Naive thymus-derived CD4-positive, alpha-beta T cell (primary cell): ENCODE data around the gene CALR. TPM values are rescaled to one million over a fixed set of nuclear protein-coding genes. Genes with fewer than 3 reads are reported as not detected.
"Not testable (repeated sequence)": the region's sequence is repeated elsewhere in the genome, so short reads cannot be mapped to it uniquely, and the experiment has no call there.

Source experiments
- ATAC-seq: fragments of 150-1000 bp; cut with Tn5 transposase; 2 replicates; pipeline ENCODE4 v1.10.0; 2021; ENCODE audit warnings: mild to moderate bottlenecking, moderate library complexity
- CTCF ChIA-PET: fragments of 350-600 bp; sonication (Branson Sonifier 250); formaldehyde crosslinking; loops from one replicate; lab custom pipeline; 2021; ENCODE audit warnings: antibody characterized with exemption; lab: Charles Lee
- POLR2A ChIA-PET: fragments of 350-600 bp; sonication (Branson Sonifier 250); formaldehyde crosslinking; loops from one replicate; lab custom pipeline; 2021; ENCODE audit warnings: antibody characterized with exemption, inconsistent platforms; lab: Charles Lee
- DNase-seq, 9 donors: peaks; one replicate each; pipeline versions ENCODE4 v3.0.0 to v3.0.0-alpha.2; 2020 to 2022; ENCODE audit warnings: mixed read lengths in 1 of 9
- H3K27ac ChIP-seq: one replicate; pipeline ENCODE4 v1.7.0; 2013; ENCODE audit warnings: mild to moderate bottlenecking, low read depth, low read length, moderate library complexity
- H3K27me3 ChIP-seq, 2 donors: one replicate each; pipeline ENCODE4 v1.7.0; 2013; ENCODE audit warnings: low read length in 2 of 2, mild to moderate bottlenecking in 2 of 2, moderate library complexity in 2 of 2; ENCODE audit not compliant: control insufficient read depth in 2 of 2, insufficient read depth in 2 of 2
- H3K36me3 ChIP-seq, 3 experiments: 1 replicate in 2 of 3; 2 replicates in 1 of 3; pipeline ENCODE4 v1.7.0; 2013; ENCODE audit warnings: low read length in 3 of 3, mild to moderate bottlenecking in 3 of 3, moderate library complexity in 1 of 3; ENCODE audit not compliant: insufficient read depth in 3 of 3, control insufficient read depth in 2 of 3
- H3K4me1 ChIP-seq, 2 donors: one replicate each; pipeline ENCODE4 v1.7.0; 2013; ENCODE audit warnings: low read length in 2 of 2, mild to moderate bottlenecking in 2 of 2, moderate library complexity in 1 of 2; ENCODE audit not compliant: control insufficient read depth in 2 of 2, insufficient read depth in 2 of 2
- H3K4me3 ChIP-seq: 2 replicates; pipeline ENCODE4 v1.7.0; 2013; ENCODE audit warnings: mild to moderate bottlenecking, low read length
- H3K9me3 ChIP-seq, 3 experiments: 1 replicate in 2 of 3; 2 replicates in 1 of 3; pipeline ENCODE4 v1.7.0; 2013; ENCODE audit warnings: low read length in 3 of 3; ENCODE audit not compliant: control insufficient read depth in 2 of 3
- H3K27ac Mint-ChIP-seq, 9 donors: one replicate each; pipeline ENCODE4 v1.8.0; 2020 to 2022; ENCODE audit warnings: mixed read lengths in 9 of 9, mild to moderate bottlenecking in 8 of 9, moderate library complexity in 5 of 9, inconsistent platforms in 2 of 9
- H3K27me3 Mint-ChIP-seq, 5 donors: one replicate each; pipeline ENCODE4 v1.8.0; 2021 to 2022; ENCODE audit warnings: mixed read lengths in 5 of 5, mild to moderate bottlenecking in 1 of 5
- H3K36me3 Mint-ChIP-seq, 5 donors: one replicate each; pipeline ENCODE4 v1.8.0; 2020 to 2022; ENCODE audit warnings: mixed read lengths in 5 of 5, mild to moderate bottlenecking in 3 of 5, inconsistent platforms in 1 of 5
- H3K4me1 Mint-ChIP-seq, 7 donors: one replicate each; pipeline ENCODE4 v1.8.0; 2020 to 2022; ENCODE audit warnings: mixed read lengths in 7 of 7, mild to moderate bottlenecking in 3 of 7, inconsistent platforms in 1 of 7
- H3K4me3 Mint-ChIP-seq, 10 donors: one replicate each; pipeline ENCODE4 v1.8.0; 2020 to 2022; ENCODE audit warnings: mild to moderate bottlenecking in 10 of 10, mixed read lengths in 10 of 10, moderate library complexity in 6 of 10, inconsistent platforms in 2 of 10
- H3K9me3 Mint-ChIP-seq, 11 donors: one replicate each; pipeline ENCODE4 v1.8.0; 2020 to 2022; ENCODE audit warnings: mixed read lengths in 11 of 11, mild to moderate bottlenecking in 4 of 11, inconsistent platforms in 1 of 11, moderate library complexity in 1 of 11
- intact Hi-C, 2 donors: fragments of 100-400 bp; cut with micrococcal nuclease; formaldehyde crosslinking; loops; one replicate each; pipeline ENCODE4 v1.15.1; 2023
- polyA plus RNA-seq, 2 donors: library from polyadenylated mRNA; unstranded; fragments of 300-500 nt; fragmentation: Illumina TruSeq; gene quantifications; one replicate each; pipeline ENCODE4 v1.2.3, GENCODE V29; 2021
- total RNA-seq, 6 experiments: library from RNA in 5 of 6; stranded (reverse) in 5 of 6; gene quantifications; 1 replicate in 5 of 6; 2 replicates in 1 of 6; pipeline ENCODE4 v1.2.3 and lab custom pipeline; 2021 to 2026

The CALR gene
- total and polyA plus RNA-seq, 7 experiments from 2014 or later = 142 to 1,130 (median 460) TPM

DNA sequence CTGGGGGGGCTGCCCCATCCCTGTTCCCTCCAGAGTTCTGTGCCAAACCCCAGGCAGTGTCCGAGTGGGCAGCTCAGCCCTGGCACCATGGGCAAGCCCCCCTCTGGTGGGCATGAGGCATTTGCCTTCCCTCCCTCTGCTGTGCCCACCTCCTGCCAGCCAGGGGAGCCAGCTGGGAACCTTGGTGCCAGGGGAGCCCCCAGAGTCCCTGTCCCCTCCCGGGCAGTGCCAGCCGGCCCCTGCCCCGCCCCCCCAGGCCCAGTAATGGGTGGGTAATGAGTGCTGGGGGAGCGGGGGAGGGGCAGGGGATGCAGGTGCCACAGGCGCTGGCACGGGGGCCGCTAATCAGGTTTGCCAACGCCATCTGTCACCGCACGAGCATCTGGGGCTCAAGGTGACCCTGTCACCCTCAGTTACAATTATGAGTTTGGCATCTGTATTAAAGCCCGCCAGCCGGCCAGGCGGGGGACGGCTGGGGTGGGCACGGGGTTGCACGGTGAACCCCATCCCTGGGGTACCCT is 36.9 kb downstream of the CALR start:
- Histone ChIP-seq H3K9me3 (no peaks in the 10 kb centered on the region), H3K27ac (no peak overlapping the region), H3K4me3 (no peak overlapping the region), H3K27me3 (no peaks in the 10 kb centered on the region), H3K4me1 (peaks cover 0 to 3% of the 10 kb centered on the region in 2 donors), H3K36me3 (no peaks in the 10 kb centered on the region)
- peaks cover 7 to 20% (median 16%) of the 10 kb centered on the region in 5 donors for H3K27me3 Mint-ChIP-seq
- peaks cover 2 to 7% (median 5%) of the 10 kb centered on the region in 7 donors for H3K4me1 Mint-ChIP-seq
- ChIA-PET CTCF (interaction anchor here (0.5 to 5.9 kb wide), 4 partner anchors 54 to 118 kb away, joined by 3 to 75 read pairs (median 24); no protein-coding TSS in a partner anchor), POLR2A (interaction anchor here (0.9 to 2.0 kb wide), 2 partner anchors 10 to 118 kb away, joined by 3 to 4 read pairs; no protein-coding TSS in a partner anchor)
- ATAC-seq = no peak
- H3K9me3 Mint-ChIP-seq = peaks cover 0 to 2% (median 0%) of the 10 kb centered on the region in 11 donors
- no peak overlapping the region for H3K4me3 Mint-ChIP-seq
- no peaks in the 10 kb centered on the region for H3K36me3 Mint-ChIP-seq
- intact Hi-C loops = loop anchor here (5.0 kb wide), 2 partner anchors 302 to 612 kb away; no protein-coding TSS in a partner anchor
- peak overlapping the region in 1 of 9 donors; percentile 10 for H3K27ac Mint-ChIP-seq
- DNase-seq = no peak

- H3K9me3 ChIP-seq, H3K36me3 ChIP-seq, H3K4me1 ChIP-seq, H3K9me3 Mint-ChIP-seq, POLR2A ChIA-PET, H3K27me3 ChIP-seq, H3K4me1 Mint-ChIP-seq, H3K4me3 ChIP-seq, DNase-seq, ATAC-seq, H3K27ac Mint-ChIP-seq, H3K27ac ChIP-seq, H3K36me3 Mint-ChIP-seq, H3K4me3 Mint-ChIP-seq: not testable (repeated sequence)
- H3K27me3 Mint-ChIP-seq = peaks cover 7 to 21% (median 16%) of the 10 kb centered on the region in 5 donors
- intact Hi-C loops = loop anchor here (5.0 kb wide), 2 partner anchors 301 to 611 kb away; no protein-coding TSS in a partner anchor
- CTCF ChIA-PET = interaction anchor here (0.7 to 5.9 kb wide), 11 partner anchors 8 to 614 kb away, joined by 3 to 75 read pairs (median 4); no protein-coding TSS in a partner anchor
These were observed 37.7 kb downstream of the CALR start for GRCh38 chr19:12976109-12976508.

GRCh38 chr19:12979974-12980373 is 41.6 kb downstream of the CALR start:
- CTCF ChIA-PET = interaction anchor here (0.6 to 5.9 kb wide), 5 partner anchors 82 to 683 kb away, joined by 3 to 75 read pairs (median 5); partner anchors contain the start of genes IER2 and STX10
- H3K36me3 ChIP-seq = no peaks in the 10 kb centered on the region
- ATAC-seq (no peak), DNase-seq (no peak)
- H3K27me3 ChIP-seq = no peaks in the 10 kb centered on the region
- H3K27ac Mint-ChIP-seq = no peak overlapping the region
- H3K27me3 Mint-ChIP-seq = peaks cover 4 to 21% (median 16%) of the 10 kb centered on the region in 5 donors
- H3K4me1 Mint-ChIP-seq = peaks cover 2 to 7% (median 5%) of the 10 kb centered on the region in 7 donors
- H3K9me3 ChIP-seq = no peaks in the 10 kb centered on the region
- intact Hi-C loops = loop anchor here (2.0 to 5.0 kb wide), 3 partner anchors 283 to 607 kb away; no protein-coding TSS in a partner anchor
- H3K36me3 Mint-ChIP-seq = no peaks in the 10 kb centered on the region
- H3K27ac ChIP-seq = no peak overlapping the region
- no peak overlapping the region for H3K4me3 ChIP-seq
- H3K9me3 Mint-ChIP-seq = peaks cover 0 to 2% (median 0%) of the 10 kb centered on the region in 11 donors
- H3K4me3 Mint-ChIP-seq = no peak overlapping the region
- POLR2A ChIA-PET = interaction anchor here (0.6 to 1.4 kb wide), 4 partner anchors 107 to 137 kb away, joined by 3 to 4 read pairs (median 3); no protein-coding TSS in a partner anchor
- H3K4me1 ChIP-seq = peaks cover 6 to 19% of the 10 kb centered on the region in 2 donors

- no peak for ATAC-seq
- CTCF ChIA-PET = no interaction called here
- Mint-ChIP-seq H3K9me3 (peaks cover 0 to 2% (median 0%) of the 10 kb centered on the region in 11 donors), H3K27me3 (peaks cover 2 to 17% (median 6%) of the 10 kb centered on the region in 5 donors), H3K27ac (no peak overlapping the region), H3K4me1 (peaks cover 2 to 13% (median 4%) of the 10 kb centered on the region in 7 donors), H3K36me3 (no peaks in the 10 kb centered on the region), H3K4me3 (no peak overlapping the region)
- no peaks in the 10 kb centered on the region for H3K36me3 ChIP-seq
- no peak overlapping the region for H3K4me3 ChIP-seq
- peaks cover 6 to 19% of the 10 kb centered on the region in 2 donors for H3K4me1 ChIP-seq
- no peaks in the 10 kb centered on the region for H3K9me3 ChIP-seq
- no peak overlapping the region for H3K27ac ChIP-seq
- H3K27me3 ChIP-seq = no peaks in the 10 kb centered on the region
- intact Hi-C loops = loop anchor here (1.0 to 2.0 kb wide), 4 partner anchors 48 to 111 kb away; no protein-coding TSS in a partner anchor
- POLR2A ChIA-PET = interaction anchor here (0.9 to 1.1 kb wide), 2 partner anchors 113 to 169 kb away, joined by 3 read pairs; no protein-coding TSS in a partner anchor
- no peak for DNase-seq
These were observed 44.2 kb downstream of the CALR start for GRCh38 chr19:12982648-12983047.

DNA sequence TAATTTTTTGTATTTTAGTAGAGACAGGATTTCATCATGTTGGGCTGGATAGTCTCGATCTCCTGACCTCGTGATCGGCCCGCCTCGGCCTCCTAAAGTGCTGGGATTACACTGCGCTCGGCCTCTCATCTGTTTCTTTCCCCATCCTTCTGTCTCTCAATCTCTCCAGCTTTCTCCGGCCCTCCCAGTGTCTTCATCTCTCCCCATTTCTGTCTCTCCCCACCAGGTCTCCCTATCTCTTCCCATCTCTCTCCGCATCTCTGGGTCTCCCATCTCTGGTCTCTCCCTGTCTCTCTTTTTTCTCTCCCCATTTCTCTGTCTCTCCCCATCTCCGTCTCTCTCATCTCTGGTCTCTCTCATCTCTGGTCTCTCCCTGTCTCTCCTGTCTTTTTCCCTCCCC is 44.7 kb downstream of the CALR start:
- Histone ChIP-seq H3K36me3 (no peaks in the 10 kb centered on the region), H3K4me1 (peaks cover 6 to 16% of the 10 kb centered on the region in 2 donors), H3K27me3 (no peaks in the 10 kb centered on the region), H3K4me3 (no peak overlapping the region), H3K9me3 (no peaks in the 10 kb centered on the region), H3K27ac (peak overlapping the region; percentile 32)
- DNase-seq = no peak
- ChIA-PET CTCF (interaction anchor here (1.0 kb wide), 1 partner anchor 74 kb away, joined by 3 read pairs; no protein-coding TSS in a partner anchor), POLR2A (interaction anchor here (1.1 kb wide), 1 partner anchor 113 kb away, joined by 3 read pairs; no protein-coding TSS in a partner anchor)
- peaks cover 0 to 2% (median 0%) of the 10 kb centered on the region in 11 donors for H3K9me3 Mint-ChIP-seq
- no peak for ATAC-seq
- no peak overlapping the region for H3K4me3 Mint-ChIP-seq
- H3K27ac Mint-ChIP-seq = no peak overlapping the region
- peaks cover 0 to 13% (median 2%) of the 10 kb centered on the region in 5 donors for H3K27me3 Mint-ChIP-seq
- H3K36me3 Mint-ChIP-seq = no peaks in the 10 kb centered on the region
- peaks cover 0 to 9% (median 0%) of the 10 kb centered on the region in 7 donors for H3K4me1 Mint-ChIP-seq
- intact Hi-C loops = loop anchor here (1.0 to 2.0 kb wide), 4 partner anchors 48 to 110 kb away; no protein-coding TSS in a partner anchor

- peaks cover 0 to 1% (median 0%) of the 10 kb centered on the region in 11 donors for H3K9me3 Mint-ChIP-seq
- peaks cover 0 to 11% (median 0%) of the 10 kb centered on the region in 5 donors for H3K27me3 Mint-ChIP-seq
- Histone ChIP-seq H3K9me3 (no peaks in the 10 kb centered on the region), H3K36me3 (no peaks in the 10 kb centered on the region), H3K4me3 (no peak overlapping the region), H3K27me3 (no peaks in the 10 kb centered on the region), H3K4me1 (peaks cover 6 to 16% of the 10 kb centered on the region in 2 donors), H3K27ac (peak overlapping the region; percentile 32)
- no peak overlapping the region for H3K27ac Mint-ChIP-seq
- ChIA-PET CTCF (interaction anchor here (0.6 to 1.4 kb wide), 4 partner anchors 10 to 74 kb away, joined by 3 to 5 read pairs (median 3); no protein-coding TSS in a partner anchor), POLR2A (no interaction called here)
- intact Hi-C loops = loop anchor here (1.0 to 2.0 kb wide), 4 partner anchors 47 to 110 kb away; no protein-coding TSS in a partner anchor
- no peaks in the 10 kb centered on the region for H3K36me3 Mint-ChIP-seq
- ATAC-seq = peak; percentile 94
- peaks cover 0 to 9% (median 0%) of the 10 kb centered on the region in 7 donors for H3K4me1 Mint-ChIP-seq
- DNase-seq = peak; percentile 72 to 93 (median 84)
- no peak overlapping the region for H3K4me3 Mint-ChIP-seq
These were observed 45.2 kb downstream of the CALR start for GRCh38 chr19:12983542-12984142.
